DOHH2 (cell line): ENCODE data around the gene CLINT1.

Experiments used
- EZH2phosphoT487 ChIP-seq: fragments of 200-600 bp; sonication (generic); IDR thresholded peaks from 2 replicates; pipeline ENCODE4 v1.6.1; 2017; ENCODE audit warnings: borderline replicate concordance, mild to moderate bottlenecking, antibody characterized with exemption, low read length, moderate library complexity, mixed read lengths
- TF ChIP-seq, protein P1 (sequence below): fragments of 200-600 bp; sonication (generic); IDR thresholded peaks from one replicate; pipeline ENCODE4 v1.5.1; 2014; ENCODE audit warnings: antibody characterized with exemption, mild to moderate bottlenecking, low read depth, low read length; ENCODE audit not compliant: poor library complexity, severe bottlenecking

DNA sequence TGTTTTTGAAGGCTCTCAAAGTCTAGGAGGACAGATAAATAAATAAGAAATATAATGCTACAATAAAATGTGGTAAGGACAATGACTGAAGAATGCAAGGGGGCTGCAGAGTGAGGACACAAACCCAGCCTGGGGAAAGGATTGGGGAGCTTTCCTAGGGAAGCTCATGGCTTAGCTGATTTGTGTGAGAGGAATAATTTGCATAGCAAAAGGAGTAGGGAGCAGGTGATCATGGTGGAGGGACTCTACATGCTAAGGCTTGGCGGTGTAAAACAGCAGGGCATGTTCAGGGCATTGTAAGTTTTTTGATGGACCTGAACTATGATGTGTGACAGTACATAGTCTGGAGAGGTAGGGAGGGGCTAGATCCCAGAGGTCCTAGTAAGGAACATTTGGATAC is 49.5 kb upstream of the CLINT1 start:
- TF ChIP-seq, protein P1, sequence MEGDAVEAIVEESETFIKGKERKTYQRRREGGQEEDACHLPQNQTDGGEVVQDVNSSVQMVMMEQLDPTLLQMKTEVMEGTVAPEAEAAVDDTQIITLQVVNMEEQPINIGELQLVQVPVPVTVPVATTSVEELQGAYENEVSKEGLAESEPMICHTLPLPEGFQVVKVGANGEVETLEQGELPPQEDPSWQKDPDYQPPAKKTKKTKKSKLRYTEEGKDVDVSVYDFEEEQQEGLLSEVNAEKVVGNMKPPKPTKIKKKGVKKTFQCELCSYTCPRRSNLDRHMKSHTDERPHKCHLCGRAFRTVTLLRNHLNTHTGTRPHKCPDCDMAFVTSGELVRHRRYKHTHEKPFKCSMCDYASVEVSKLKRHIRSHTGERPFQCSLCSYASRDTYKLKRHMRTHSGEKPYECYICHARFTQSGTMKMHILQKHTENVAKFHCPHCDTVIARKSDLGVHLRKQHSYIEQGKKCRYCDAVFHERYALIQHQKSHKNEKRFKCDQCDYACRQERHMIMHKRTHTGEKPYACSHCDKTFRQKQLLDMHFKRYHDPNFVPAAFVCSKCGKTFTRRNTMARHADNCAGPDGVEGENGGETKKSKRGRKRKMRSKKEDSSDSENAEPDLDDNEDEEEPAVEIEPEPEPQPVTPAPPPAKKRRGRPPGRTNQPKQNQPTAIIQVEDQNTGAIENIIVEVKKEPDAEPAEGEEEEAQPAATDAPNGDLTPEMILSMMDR, result no peak
- TF ChIP-seq EZH2phosphoT487, result no peak
